Stimulated activated CD4-positive, alpha-beta T cell treated with anti-CD3 and anti-CD28 coated beads, Interleukin-4, amount 100 ng/mL, for 1 hour (primary cell): ENCODE data around the gene MAML3.
"Not testable (repeated sequence)": the region's sequence is repeated elsewhere in the genome, so short reads cannot be mapped to it uniquely, and the experiment has no call there.

Source experiments
- DNase-seq: peaks from one replicate; pipeline ENCODE4 v3.0.0-alpha.2; 2020

The MAML3 gene

DNA sequence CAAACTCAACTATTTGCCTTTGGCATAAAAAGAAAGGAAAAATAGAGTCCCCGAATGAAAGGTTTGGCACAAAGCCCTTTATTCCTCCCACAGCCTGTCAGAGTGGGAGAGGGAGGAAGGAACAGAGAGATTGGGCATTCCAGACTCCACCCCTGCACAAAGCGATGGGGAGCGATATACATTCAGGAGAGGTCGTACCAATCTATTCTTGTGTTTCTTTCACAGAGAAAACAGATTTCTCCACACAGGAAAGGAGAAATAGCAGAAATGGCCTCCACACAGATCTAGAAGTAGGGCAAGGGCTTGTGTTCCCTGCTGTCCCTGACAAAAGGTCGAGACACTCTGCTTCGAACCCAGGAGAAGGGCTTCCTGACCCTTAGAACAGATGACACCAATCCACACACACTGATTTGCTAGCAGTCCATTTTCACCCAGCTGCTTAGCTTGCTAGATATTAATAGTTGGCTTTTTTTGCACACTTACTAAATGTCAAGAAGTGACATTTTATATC lies 197.4 kb downstream of the MAML3 start:
- DNase-seq: no peak

DNA sequence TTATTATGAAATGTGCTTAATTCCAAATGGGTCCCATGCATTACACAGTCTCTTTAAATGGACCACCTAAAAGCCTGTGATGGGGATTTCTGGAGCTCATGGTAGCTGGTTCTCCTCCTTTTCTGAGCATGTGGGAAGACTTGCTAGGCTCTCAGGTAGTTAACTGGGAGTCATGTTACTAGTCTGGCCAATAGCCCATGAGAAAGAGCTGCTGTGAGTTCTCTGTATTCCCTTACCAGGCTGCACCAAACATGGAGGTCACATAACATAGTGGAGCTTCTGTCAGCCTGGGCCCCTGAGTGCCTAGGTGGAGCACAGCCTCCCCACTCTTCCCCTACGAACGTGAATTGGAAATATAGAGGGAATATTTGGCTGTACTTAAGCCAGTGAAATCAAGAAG lies 198.4 kb downstream of the MAML3 start:
- no peak for DNase-seq

DNA sequence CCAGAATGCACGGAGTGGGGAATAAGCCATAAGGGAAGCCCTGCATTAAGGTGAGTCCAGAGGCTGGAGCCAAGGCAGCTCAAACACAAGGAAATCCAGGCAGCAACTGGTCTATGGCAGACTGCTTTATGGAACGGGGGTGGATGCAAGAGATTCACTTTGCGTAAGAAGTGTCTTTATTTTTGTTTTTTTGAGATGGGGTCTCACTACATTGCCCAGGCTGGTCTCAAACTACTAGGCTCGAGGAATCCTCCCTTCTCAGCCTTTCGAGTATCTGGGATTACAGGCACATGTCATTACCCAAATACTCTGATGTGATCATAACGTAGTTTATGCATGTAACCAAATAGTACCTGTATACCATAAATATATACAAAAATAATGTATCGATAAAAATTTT lies 199.5 kb downstream of the MAML3 start:
- no peak for DNase-seq

DNA sequence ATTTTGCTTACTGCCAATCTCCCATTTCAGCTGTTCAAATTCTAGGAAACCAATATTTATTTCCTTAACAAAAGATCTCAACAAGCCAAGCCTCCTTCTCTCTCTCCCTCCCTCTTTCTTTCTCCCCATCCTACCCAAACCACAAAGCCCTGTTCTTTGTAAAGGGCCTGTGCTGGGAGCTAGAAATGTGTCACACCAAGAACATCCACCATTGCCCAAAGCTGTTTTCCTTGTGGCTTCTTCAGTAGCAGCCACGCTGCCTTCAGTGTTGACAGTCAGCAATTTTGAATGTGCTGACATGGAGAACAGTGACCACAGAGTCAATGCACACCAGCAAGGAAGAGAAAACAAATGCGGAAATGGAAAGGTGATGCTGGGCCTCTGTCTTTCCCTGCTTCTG lies 203.0 kb downstream of the MAML3 start:
- no peak for DNase-seq

DNA sequence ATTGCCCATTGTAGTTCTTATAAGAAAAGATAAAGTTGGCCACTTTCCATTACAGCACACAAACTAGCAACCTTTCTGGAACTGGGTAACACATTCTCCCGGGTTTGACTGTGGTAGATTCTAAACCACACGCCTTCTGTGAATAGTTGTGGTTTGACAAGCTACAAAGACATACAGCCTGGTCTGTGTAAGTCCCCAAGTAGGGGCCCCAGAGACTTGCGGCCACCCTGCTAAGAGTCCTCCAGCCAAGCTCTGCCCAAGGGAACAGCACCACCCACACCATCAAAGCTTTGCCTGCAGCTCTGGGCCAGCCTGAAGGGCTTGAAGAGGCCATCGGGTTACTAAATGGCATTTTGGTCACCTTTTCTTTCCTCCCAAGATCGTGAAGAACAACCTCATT lies 203.4 kb downstream of the MAML3 start:
- no peak for DNase-seq

DNA sequence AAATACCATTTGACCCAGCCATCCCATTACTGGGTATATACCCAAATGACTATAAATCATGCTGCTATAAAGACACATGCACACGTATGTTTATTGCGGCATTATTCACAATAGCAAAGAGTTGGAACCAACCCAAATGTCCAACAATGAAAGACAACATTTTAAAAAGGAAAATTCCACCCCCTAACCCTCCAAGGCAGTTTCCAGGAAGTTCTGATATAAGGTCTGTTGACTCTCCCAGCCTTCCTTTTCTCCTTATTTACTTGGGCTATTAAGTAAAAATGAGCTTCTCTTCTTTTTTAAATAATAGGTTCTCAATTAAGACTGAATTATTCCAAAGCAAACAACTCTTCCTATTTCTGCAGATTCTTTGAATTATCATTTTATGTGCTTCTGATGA lies 209.1 kb downstream of the MAML3 start:
- DNase-seq: not testable (repeated sequence)

DNA sequence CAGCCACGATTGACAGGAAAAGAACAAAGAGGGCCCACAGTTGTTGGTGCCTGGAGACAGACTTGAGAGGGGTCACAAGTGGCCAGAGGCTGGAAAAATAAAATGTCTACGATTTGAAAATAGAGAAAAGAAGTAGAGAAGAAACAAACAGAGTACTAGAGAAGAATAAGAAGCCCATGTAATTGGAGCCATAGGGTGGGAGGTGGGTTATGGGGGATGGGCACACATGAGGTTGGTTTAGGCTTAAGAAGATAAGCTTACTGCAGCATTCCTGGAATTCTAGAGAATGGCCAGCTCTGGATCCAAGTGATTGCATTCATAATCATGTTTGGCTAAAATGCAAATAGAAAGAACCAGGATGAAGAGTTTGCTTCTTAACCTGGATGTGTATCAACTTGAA lies 210.7 kb downstream of the MAML3 start:
- DNase-seq: no peak

DNA sequence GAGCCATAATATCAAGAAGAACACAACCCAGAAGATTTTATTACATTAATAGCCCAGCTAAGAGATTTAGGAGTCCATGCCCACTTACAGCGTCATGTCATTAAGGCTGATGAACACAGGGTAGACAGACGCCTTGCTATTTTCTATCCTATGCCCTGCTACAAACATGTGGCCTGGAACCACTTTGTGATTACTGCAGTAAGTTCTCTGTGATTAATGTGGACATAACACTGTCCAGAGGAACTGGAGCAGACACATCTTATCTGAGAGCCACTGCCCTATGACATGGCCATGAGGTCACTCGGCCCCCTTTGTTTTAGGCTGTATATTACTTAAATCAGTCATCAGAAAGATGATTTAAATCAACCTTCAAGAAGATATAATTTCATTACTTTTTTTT lies 211.7 kb downstream of the MAML3 start:
- no peak for DNase-seq

DNA sequence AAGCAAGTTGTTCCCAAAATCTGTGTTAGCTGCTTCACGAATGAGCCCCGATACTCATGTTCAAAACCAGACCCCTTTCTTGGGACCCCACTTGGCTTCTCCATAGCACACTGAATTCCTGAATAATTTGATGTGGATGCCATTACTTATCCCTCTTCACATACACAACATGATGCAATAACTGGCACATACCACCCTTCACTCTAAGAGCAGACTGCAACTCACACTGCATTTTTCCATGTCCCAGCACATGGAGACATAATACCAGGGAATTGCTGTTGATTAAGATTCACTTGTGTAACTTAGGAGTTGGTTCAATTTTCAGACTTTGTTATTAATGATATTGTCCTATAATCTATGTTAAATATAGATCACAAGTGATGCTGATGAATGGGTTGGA lies 213.4 kb downstream of the MAML3 start:
- no peak for DNase-seq

DNA sequence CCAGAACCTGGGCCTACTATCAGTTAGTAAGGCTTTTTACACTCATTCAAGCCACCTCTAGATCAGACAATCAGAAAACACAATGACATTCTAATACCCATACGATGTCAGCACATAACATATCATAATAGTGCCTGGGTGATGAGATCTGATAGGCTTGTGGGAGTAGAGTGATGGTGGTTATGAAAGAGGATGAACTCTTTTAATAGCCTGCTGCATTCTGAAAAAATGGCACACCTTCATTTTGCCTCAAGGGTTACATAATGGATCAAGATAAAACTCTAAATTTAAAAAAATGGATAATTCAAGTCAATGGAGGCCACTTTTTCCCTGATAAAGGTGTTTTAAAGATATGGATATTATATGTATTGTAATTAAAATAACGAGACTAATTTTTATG lies 215.6 kb downstream of the MAML3 start:
- no peak for DNase-seq

DNA sequence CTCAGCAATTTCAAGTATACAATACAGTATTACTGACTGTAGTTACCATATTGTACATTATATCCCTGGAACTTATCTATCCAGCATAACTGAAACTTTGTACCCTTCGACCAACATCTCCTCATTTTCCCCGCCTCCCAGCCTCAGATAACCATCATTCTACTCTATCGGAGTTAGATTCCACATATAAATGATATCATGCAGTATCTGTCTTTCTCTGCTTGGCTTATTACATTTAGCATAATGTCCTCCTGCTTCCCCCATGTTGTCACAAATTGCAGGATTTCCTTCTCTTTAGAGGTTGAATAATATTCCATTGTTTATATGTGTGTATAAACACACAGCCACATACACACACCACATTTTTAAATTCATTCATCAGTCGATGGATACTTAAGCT lies 218.1 kb downstream of the MAML3 start:
- no peak for DNase-seq

DNA sequence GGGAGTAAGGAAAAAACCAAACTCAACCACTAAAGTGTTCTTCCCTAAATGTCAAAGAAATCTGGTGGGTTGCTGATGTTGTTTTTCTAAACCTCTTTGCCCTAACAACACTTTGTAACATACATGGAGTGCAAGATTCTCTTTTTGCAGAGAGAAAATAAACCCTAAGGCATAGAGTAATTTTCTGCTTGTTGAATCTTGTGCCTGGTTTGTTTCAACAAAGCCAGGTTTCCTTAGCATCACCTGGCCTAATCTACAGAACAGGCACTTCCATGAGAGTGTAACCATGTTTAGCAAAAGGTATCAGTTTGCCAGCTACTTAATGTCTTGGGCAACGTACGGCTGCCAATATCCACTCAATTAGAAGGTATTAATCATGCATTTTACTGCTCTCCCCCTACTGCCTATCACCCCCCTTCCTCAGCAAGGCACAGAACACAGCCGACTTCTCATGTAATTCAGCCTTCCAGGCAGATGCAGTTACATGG lies 219.2 kb downstream of the MAML3 start:
- DNase-seq: no peak

DNA sequence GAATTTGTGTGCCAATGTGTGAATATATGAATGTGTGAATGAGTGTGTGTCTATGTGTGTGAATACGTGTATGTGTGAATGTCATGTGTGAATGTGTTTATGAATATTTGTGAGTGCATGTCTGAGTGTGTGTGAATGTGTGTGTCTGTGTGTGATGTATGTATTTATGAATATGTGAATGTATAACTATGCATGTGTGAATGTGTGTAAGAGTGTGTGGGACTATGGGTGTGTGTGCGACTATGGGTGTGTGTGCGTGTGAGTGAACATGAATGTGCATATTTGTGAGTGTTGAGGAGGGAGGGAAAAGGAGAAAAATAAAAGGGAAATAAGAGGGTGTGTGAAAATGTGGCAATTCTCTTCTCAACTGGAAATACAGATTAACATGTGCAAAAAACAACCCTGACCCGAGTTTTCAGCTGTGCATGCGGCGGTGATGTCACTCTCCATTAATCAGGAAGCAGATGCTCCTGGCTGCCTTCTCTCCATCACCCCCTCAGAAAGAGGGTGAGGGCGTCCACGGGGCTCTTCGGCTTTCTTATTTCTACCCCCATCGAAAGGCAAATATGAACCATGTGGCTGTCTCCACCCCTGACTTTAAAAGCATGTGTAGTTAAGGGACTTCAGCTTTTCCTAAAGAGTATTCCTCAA lies 219.8 kb downstream of the MAML3 start:
- DNase-seq: no peak

DNA sequence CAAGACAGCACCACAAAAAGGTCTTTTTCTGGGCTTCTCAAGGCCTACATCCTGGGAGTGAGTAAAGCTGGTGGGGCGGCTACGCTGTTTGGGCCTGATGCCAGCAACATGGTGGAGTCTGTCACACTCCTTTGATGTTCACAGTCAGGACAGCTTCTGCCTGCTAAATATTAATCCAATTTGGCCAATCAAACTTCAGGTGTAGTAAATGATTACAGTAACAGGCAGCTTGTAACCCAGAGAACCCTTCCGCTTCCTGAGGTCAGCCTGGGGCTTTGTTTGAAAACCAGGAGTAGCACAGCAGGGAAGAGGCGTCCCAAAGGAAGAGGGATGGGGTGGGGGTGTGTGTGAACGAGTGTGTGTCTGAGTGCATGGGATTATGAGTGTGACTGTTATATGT lies 220.4 kb downstream of the MAML3 start:
- DNase-seq: no peak

DNA sequence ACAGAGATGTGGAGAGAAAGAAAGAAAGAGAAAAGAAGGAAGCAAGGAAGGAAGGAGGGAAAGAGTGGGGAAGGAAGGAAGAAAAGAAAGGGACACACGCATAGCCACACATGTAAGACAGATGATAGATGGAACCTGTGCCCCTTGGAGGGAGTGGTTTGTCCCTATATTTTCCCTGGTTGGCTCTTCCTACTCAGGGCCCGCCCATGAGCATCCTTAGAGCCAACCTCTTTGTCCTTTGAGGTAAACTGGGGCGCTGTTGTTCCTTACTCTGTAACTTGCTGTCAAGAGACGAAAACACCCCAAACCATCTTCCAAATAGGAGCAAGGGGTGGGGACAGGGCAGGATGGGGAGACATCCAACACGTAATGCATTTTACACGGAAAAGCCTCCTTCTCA lies 220.9 kb downstream of the MAML3 start:
- DNase-seq: no peak

DNA sequence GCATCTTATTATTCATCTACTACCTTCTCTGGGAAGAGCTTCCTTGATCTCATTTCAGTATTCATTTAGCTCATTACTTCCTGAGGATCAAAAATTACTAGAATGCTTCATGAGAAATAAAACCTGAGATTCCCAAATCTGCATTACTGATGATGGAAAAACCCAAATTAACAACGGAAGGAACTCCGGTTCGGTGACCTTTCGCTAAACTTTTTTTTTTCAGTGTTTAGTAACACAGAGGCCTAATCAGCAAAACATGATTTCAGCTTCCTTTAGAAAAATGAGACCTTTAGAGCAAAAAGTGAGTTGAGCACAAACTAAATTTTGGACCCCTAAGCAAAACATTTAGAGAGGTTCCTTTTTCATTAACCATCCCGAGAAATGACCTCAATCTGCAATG lies 229.2 kb downstream of the MAML3 start:
- no peak for DNase-seq

DNA sequence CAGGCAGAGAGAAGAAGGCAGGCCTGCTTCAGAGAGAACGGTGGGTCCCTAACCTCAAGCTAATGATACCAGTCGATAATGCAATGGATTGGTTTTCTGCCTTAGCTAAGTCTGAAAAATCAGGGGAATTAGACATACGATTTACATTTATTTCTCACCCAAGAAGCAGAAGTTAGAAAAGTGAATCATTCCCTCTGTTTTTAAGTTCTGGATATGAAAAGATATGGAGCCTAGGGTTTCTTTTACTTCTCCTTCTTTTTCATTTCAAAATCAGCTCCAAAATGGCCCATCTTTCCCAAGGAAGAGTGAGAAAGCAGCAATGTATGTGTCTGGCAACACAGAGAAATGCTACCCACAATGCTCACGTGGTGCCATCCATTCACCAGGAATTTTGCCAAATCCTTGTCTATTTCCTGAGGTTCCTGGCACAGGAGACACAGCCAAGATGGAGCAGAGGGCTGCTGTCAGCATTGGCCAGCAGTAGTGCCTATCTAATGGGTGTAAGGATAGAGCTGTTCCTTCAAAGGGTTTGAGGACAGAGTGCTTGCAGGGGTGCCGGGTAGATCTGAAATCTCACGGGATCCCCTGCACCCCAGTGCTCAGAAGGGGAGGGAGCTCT lies 231.5 kb downstream of the MAML3 start:
- no peak for DNase-seq

DNA sequence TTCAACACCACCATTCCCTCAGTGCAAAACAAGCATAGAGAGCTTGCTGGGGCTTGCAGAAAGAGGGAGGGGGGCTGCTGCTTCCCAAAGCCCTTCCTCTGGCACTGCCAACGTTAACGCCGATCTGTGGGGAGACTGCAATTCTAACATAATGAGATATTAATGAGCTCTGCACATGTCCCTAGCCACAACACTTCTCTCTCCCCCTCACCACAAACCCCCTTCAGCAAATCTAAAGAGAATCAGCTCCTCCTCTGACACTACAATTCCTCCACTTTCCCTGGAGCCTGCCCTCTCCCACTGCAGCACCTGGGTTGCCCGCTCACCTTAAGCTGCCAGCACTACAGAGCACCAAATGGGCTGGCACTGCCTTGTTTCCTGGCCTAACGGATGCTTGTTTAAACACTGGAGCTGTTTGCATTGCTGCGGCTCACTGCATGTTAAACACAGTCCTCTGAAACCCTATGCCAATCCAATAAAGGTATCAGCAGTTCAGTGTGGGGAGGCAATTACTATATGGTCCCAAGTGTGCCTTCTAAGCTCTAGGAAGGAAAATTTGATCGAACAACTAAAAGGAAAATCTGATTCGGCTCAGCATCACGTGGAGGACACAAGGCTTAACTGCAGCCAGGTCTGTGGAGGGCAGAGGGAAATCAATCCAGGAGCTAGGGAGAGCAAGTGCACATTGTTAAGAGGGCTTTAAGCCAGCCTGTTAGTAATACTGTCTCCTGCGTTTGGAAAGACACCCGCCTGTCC lies 232.4 kb downstream of the MAML3 start:
- DNase-seq: no peak

DNA sequence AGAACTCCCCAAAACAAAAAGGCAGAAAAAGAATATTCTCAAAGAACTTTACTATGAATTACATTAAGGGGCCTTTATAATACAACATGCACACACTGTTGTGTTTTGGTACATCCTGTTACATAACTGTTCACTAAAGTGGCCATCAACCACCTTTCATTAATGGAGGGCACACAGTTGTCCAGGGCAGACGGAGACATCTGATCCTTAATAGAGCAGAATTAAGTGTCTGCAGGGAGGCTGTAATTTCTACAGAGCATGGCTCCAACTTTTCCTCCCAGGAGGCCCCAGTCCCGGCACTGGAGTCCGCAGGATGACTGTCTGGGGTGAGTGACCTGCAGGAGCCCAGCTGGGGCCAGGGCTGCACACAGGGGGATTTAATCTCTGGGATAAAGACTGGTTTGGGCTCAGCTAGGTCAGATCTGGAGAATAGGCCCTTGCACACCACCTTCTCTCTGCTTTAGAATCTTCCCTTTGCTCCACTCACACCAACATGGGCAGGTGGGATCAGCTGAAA lies 233.4 kb downstream of the MAML3 start:
- no peak for DNase-seq

DNA sequence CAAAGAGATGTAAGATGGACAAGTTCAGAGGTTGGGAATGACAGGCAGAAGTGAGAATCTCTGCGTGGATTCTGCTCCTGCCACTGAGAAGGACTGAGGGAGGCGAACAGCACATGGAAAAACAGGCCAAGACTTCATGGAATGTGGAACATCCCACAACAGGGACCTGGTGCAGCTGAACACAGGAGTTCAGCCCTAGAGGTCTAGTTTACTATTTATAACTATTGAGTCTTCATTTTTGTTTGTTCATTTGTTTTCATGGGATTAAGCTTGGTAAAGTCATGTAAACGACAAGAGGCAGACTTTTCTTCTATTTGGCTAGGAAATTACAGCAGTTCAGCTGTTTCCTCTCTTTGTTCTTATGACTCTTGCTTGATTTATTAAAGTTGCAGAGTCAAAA lies 234.5 kb downstream of the MAML3 start:
- DNase-seq: no peak

DNA sequence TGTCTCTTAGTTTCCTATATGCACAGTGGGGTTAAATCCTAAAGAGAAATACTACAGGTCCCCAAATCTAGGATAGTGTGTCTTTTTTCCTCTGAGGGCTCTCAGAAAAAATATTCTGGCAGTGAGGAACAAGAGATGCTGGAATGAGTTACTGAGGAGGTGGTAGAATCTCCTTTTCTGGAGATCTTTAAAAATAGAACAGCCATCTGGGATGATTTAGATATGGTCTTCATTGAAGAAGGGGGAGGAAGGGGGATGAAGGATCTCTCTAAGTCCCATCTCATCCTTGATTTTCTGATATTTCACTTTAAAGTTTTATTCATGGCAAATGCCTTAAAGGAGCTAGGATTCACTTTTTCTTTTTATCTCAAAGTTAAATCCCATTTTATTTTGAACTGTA lies 235.0 kb downstream of the MAML3 start:
- DNase-seq: no peak

DNA sequence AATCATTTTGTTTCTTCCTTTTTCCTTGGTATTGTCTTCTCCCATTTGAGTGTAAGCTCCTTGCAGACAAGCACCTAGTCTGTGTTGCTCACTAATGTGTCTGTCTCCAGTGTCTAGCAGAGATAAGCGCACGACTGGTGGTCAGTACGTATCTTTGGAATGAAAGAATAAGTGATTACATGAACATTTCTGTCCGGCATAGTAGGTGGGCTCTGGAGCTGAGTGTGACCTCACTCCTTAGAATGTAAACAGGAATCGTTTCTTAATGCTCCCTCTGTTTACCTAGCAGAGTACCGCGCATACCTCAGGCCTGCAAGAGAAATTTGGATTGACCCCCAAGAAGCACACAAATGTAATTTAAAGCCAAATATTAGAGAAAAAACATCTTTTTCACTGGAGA lies 235.4 kb downstream of the MAML3 start:
- DNase-seq: no peak

DNA sequence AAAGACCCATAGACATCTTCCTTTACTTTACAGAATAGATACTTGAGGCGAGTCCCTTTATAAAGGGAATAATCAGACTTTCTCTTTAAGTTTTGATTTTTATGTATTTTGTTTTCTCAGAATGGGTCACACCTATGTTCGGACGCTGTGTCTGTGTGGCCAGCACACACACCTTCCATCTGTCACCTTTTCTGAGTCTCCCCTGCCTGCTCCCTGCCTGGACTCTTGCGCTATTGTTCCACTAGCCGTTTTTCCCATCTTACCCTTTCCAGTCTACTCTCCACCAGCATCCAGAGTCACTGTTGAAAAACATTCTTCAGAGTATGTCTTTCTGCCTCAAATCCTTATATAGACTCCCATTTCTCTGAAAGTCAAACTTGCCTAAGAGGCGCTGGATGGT lies 236.1 kb downstream of the MAML3 start:
- DNase-seq: no peak

DNA sequence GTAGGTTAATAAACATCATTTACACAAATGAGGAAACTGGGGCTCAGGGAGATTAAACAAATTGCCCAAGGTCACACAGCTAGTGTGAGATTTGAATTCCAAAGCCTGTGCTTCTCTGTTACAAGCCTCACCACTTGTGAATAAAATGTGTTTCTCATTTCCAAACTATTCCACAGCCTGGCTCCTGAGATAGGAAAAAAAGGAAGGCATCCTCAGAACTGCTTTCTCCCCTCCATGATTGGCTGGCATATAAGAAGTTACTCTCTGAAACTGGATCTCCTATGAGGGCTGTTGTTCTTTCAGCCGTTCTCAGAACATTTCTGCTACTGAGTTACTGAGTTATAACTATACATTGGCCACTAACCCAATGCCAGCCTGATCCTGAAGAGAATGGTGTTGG lies 237.9 kb downstream of the MAML3 start:
- no peak for DNase-seq
